Measurements from ENCODE around the gene ATOX1.
"Not testable (repeated sequence)": the region's sequence is repeated elsewhere in the genome, so short reads cannot be mapped to it uniquely, and the experiment has no call there.

Gene ATOX1, protein sequence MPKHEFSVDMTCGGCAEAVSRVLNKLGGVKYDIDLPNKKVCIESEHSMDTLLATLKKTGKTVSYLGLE

DNA sequence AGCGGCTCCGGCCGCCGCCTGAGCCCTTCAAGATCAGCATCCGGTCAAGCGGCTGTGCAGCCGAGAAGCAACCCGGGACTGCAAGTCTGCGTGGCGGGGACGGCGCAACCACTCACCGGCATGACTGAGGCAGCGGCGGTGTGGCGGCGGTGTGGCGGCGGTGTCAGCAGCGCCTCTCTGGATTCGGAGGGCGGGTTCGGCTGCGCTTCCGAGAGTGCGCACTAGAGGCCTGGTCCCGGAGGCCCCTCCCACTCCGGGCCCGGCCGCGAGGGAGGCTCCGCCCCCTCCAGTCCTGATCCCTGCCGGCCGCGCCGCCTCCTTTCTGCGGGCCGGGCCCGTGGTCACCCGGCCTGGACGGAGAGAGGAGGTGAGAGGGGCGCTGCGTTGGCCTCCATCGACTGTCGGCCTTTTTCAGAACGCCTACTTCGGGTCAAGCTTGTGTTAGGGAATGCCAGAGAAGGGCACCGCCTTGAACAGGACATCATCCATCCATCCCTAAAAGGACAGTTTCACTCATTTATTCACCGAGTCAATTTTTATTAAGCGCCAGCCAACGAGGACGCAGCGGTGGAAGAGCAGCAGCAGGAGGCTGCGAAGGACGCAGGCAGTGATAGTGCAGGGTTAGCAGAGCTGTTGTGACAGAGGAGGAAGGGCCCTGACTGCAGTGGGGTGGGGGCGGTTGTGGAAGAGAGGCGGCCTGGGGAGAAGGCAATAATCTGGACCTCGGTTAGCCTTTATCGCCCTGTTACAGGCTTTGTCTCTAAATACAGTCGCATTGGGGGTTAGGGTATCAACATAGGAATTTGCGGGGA, at the start of gene ATOX1:
ATOX1 (minus strand) TSS at position 202 of the 812 bp plus-strand sequence; CDS start at position 122, 80 bp downstream.
- FAIRE-seq (no peak), DNase-seq (ENCODE audit: low spot score) (peak; percentile 69)

DNA sequence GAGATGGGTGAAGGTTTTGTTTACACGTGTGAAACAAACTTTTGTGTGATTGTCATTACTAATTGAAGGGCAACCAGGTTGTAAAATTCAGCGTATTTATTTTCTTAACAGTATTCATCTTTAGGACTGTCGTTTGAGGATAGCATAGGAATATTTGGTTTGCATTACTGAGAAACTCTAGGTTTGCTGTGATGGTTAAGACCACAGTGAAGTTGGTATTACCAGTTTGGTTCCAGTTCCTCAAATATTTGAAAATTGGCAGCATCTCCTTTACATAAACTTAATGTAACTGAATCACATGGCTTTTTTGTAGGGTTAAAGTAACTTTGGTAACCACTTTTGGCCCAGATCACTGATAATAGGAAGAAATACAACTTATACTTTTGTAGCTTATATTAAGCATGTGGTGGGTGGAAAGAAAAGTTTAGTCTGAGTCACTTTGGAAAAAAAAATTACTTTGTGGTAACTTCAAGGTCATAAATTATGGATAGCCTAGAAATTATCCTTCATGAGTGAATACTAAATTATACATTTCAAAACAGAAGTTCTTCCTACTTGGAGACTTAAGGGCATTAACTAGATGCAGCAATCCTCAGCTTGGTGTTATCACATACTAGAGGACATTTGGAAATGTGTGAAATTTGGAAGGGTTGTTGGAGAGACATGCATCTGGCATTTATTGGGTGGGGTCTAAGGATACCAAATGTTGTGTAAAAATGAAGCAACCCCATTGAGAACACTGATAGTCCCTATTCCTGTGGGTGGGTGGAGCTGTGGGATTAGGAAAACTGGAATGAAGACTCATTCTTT, 47.2 kb upstream of the ATOX1 start:
- no peak for DNase-seq (ENCODE audit: low spot score)
- no peak for FAIRE-seq

DNA sequence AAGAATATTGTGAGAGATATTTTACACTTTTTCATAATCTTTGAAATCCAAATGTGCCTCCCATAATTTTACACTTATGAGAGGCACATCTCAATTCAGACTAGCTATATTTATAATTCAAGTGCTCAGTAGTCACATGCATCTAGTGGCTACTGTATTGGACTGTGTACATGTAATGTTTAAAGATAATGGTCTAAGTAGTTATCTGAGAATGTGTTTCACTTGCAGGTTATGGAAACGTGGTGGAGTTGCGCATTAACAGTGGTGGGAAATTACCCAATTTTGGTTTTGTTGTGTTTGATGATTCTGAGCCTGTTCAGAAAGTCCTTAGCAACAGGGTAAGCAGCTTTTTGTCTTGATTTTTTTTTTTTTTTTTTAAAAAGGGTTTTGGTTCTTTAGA, 42.1 kb upstream of the ATOX1 start:
- FAIRE-seq: no peak

DNA sequence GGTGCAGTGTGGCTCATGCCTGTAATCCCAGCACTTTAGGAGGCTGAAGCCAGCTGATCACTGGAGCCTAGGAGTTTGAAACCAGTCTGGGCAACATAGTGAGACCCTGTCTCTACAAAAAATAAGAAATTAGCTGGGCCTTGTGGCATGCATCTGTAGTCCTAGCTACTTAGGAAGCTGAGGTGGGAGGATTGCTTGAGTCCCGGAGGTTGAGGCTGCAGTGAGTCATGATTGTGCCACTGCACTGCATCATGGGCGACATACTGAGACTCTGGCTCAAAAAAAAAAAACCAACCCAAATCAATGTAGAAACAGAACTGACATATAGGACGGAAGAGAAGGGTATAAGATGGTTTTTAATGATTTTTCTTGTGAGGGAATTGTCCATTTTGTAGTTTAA, 41.0 kb upstream of the ATOX1 start:
- DNase-seq (ENCODE audit: low spot score) (peak; percentile 19), FAIRE-seq (peak; percentile 40)

More for the DNA sequence above, 42.1 kb upstream of the ATOX1 start:
- DNase-seq (ENCODE audit: low spot score): no peak

DNA sequence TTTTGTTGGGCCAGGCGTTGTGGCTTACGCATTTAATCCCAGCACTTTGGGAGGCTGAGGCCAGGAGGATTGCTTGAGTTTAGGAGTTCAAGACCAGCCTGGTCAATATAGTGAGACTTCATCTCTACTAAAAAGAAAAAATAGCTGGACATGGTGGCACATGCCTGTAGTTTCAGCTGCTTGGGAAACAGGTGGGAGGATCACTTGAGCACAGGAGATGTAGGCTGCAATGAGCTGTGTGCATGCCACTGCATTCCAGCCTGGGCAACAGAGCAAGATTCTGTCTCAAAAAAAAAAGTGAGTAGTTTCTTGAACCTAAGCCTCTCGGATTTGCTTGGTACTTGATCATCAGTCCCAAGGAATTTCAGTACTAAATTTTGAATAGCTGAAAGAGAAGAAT, 40.2 kb upstream of the ATOX1 start:
- DNase-seq (ENCODE audit: low spot score): no peak
- no peak for FAIRE-seq

DNA sequence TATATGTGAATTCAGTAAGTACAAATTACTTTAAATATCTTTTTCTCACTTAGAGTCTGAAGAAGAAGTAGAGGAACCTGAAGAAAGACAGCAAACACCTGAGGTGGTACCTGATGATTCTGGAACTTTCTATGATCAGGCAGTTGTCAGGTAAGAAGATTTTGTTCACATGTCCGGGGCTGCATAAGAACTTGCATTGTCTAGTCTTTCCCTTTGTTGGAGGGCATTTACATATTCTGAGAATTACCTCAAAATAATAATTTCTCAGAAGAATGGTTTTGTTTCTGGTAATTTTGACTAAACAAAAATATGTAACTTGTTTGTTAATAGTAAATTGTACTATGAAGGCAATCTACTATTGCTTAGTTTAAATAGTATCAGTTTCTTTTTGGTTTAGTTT, 37.0 kb upstream of the ATOX1 start:
- FAIRE-seq (no peak), DNase-seq (ENCODE audit: low spot score) (no peak)

DNA sequence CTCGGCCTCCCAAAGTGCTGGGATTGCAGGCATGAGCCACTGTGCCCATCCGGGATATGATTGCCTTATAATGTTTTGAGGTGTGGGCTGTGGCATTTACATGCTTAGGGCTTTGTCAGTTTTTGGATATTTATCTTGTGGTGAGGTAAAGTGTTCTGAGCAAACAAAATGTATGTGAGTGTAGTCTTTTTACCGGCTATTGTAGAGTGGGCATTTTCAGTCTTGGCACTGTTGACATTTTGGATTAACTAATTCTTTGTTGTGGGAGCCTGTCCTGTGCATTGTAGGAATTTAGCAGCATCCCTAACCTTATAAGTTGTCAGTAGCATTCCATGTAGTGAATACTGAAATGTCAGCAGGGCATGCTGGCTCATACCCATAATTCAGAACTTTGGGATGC, 34.9 kb upstream of the ATOX1 start:
- no peak for FAIRE-seq

DNA sequence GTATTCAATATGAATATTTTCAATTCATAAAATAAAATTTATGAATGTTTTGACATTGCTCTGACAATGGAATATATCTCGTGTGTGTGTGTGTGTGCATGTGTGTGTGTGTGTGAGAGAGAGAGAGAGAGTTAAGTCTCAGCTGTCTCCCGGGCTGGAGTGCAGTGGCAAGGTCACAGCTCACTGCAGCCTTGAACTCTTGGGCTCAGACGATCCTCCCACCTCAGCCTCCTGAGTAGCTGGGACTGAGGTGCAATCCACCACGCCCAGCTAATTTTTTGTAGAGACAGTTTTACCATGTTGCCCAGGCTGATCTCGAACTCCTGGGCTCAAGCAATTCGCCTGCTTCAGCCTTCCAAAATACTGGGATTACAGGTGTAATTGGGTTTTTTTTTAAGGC, 29.4 kb upstream of the ATOX1 start:
- DNase-seq (ENCODE audit: low spot score): no peak
- FAIRE-seq: no peak

More for the DNA sequence above, 34.9 kb upstream of the ATOX1 start:
- no peak for DNase-seq (ENCODE audit: low spot score)

DNA sequence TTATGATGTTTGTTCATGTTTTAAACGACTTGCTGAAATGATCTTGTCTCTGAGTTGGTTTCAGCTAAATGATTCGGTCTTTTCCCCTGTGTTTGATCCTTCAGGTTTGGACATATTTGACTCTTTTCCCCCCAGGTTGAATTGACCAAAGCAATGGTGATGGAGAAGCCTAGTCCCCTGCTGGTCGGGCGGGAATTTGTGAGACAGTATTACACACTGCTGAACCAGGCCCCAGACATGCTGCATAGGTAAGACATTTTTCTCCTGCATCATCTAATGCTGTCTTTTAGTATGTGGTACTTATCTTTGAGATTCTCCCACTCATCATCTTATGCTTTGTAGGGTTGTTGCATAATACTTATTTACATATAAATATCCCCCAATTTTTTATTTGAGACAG, 28.0 kb upstream of the ATOX1 start:
- DNase-seq (ENCODE audit: low spot score) (no peak), FAIRE-seq (no peak)

DNA sequence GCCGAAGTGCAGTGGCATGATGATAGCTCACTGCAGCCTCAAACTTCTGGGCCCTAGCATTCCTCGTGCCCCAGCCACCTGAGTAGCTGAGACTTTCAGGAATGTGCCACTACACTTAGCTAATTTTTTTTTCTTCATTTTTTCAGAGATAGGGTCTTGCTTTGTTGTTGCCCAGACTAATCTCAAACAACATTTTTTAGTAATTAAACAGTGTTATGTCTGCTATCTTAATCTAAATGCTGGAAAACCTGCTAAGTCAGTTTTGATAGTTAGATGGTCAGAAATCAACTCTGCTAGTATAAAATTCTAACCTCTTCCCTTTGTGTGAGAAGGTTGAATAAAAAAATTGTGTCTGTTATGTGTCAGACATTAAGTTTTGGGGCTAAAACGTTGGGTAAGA, 25.7 kb upstream of the ATOX1 start:
- FAIRE-seq (no peak), DNase-seq (ENCODE audit: low spot score) (no peak)

DNA sequence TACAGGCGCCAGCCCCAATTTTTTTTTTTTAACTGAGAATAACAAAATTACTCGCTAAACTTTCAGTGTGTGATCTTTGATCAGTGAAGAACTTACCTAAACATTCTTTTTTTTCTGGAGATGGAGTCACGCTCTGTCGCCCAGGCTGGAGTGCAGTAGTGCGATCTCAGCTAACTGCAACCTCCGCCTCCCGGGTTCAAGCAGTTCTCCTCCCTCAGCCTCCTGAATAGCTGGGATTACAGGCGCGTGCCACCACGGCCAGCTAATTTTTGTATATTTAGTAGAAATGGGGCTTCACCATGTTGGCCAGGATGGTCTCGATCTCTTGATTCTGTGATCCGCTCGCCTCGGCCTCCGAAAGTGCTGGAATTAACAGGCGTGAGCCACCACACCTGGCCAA, 25.2 kb upstream of the ATOX1 start:
- FAIRE-seq; DNase-seq (ENCODE audit: low spot score): not testable (repeated sequence)

DNA sequence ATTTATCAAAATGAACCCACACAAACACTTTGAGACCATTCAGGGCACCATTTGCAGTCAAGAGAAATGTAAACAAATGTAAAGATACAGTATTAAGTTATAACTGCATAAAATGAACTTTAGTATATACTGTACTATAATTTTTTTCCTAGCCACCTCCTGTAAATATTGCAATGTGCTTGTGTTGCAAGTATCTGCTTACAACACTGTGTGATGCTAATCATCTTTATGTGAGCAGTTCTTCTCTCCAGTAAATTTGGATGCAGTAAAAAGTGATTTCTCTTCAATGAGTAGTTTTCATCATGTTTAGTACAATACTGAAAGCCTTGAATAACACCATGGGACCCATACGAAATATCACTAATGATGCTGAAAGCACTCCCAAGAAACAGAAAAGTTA, 22.8 kb upstream of the ATOX1 start:
- DNase-seq (ENCODE audit: low spot score) (no peak), FAIRE-seq (no peak)

DNA sequence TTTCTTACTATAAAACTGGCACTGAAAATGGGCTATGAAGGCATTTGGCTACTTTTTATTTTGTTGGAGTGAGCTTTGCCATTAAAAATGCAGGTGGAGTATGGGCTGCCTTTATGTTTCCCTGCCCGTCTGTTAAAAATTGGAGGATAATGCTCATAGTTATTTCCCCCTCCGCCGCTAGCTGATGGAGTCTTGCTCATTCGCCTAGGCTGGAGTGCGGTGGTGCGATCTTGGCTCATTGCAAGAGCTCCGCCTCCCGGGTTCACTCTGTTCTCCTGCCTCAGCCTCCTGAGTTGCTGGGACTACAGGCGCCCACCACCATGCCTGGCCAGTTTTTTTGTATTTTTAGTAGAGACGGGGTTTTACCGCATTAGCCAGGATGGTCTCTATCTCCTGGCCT, 21.9 kb upstream of the ATOX1 start:
- FAIRE-seq: no peak

DNA sequence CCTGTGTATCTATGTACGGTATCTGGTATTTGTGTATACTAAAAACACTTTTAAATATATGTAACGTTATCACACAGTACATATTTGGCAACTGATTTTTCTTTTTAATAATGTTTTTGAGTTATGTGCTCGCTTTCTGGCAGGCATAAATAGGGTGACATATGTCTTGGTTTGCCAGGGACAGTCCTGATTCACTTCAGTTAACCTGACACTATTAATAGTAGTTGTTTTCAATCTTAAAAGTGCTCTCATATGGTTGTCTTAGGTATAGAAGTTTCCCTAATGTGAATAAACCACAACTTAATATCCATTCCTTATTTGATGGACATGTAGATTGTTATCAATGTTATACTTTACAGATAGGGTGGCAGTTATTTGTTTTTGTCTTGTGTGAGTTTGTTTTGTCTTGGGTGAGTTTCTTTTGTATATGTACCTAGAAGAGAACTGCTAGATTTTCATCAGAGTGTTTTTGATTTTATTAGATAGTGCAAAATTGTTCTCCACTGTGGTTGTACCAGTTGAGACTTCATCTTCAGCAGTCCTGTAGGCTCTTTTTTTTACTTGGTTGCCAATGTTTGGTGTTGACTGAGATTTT, 21.2 kb upstream of the ATOX1 start:
- DNase-seq (ENCODE audit: low spot score): no peak
- FAIRE-seq: no peak

More for the DNA sequence above, 21.9 kb upstream of the ATOX1 start:
- no peak for DNase-seq (ENCODE audit: low spot score)

DNA sequence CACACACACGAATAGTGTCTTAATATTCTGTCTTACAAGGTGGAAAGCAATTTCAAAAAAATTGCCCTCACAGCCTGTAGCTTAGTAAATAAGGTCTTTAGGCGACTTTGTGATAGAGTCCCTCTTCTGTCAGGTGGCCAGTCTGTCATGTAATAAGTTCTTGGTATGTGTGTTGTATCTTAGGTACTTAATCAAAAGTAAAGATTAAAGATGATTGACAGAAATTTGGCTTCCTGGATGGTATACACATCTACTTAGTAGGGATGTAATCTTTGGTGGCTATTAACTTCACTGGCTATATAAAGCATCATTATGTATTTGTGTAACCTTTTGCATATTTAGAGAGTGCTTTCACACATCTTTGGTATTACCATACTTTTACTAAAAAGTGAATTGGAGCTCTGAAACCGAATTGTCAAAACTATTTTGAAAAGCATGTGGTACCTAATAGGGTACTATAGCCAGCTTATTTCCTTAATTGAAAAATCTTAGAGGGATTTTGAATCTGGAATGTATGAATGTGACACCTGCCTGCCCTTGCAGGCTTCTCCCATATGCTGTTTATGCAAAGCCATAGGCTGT, 16.7 kb upstream of the ATOX1 start:
- DNase-seq (ENCODE audit: low spot score) (no peak), FAIRE-seq (no peak)

DNA sequence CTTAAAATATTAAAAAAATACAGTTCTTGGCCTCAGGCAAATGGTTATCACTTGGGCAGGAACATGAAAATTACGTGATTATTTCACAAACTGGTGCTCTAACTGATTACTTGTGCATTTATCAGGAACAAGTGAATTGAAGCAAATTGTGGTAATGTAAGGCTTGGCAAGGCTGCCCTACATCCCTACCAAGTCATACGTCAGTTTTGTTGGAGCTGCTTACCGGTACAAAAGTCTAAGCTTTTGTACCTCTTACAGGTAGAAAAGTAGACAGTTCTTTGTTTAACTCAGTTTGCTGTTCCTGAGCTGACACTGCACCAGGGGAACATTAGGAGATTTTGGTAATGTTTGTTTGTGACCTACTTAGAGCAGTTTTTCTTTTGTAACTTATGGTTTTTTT, 15.5 kb upstream of the ATOX1 start:
- FAIRE-seq: no peak
- no peak for DNase-seq (ENCODE audit: low spot score)

DNA sequence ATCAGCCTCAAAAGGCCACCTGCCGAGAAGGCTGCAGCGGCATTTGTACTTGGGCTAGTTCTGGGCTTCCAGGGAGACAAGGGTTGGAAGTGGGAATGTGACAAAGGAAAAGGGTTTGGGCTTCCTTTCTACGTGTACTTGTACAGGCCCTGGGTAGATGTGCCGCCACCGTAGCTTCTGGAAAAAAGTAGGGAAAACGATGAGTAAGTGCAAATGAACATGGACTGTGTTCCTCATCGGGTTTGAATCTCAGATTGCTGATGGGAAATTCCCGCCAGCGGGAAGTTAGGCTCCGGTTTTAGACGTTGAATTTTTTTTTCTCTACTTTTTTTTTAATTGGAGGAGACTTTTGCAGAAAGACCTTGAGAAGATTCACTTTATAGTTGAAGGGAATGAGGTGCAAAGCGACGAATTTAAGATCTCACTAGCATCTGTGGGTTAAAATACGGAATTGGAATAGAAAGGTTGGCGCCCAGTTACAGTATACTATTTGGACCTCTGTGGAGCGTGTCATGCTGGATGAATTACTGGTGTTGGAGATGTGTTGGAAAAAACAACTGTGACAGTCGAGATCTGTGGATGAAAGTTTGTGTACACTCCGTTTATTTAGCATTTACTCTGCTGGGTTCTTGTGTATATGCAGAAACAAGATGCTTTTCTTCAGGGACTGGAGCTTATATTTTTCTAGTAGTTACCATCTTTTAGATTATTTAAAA, 14.6 kb upstream of the ATOX1 start:
- FAIRE-seq (no peak), DNase-seq (ENCODE audit: low spot score) (peak; percentile 21)

DNA sequence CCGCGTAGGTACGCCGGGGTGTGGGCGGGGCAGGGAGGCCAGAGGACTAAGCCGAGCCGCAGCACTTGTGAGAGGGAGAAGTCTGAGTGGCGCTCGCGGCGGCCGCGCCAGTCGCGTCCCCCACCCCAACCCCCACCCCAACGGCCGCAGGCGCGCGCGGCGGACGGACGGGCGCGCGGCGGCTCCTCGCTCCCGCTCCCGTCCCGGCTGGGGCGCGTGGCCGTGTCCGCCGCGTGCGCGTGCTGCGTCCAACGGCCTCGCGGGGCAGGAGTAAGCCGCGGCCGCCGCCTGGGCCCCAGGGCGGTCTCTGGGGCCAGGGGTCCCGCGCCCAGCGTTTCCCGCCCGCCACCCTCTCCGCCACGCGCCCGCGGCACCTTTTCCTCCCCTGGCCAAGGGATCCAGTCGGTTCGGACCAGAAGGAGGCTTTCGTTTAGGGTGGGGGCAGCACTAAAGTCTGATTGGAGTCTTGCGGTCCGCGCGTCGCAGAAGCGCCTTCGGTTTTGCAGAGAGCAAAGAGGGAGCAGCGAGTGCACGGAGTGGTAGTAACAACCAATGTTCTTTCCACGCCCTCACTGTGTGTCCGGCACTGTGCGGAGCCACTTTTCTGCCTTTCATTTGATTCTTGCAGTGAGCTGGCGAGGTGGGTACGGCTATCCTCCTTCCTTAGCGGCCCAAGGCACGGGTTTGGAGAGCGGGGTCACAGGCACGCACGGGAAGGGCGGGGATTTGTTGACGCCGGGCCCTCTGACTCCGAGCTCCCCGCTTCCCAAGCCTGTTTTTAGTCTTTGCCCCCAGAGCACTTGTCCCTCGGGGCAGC, 13.8 kb upstream of the ATOX1 start:
- FAIRE-seq: no peak

DNA sequence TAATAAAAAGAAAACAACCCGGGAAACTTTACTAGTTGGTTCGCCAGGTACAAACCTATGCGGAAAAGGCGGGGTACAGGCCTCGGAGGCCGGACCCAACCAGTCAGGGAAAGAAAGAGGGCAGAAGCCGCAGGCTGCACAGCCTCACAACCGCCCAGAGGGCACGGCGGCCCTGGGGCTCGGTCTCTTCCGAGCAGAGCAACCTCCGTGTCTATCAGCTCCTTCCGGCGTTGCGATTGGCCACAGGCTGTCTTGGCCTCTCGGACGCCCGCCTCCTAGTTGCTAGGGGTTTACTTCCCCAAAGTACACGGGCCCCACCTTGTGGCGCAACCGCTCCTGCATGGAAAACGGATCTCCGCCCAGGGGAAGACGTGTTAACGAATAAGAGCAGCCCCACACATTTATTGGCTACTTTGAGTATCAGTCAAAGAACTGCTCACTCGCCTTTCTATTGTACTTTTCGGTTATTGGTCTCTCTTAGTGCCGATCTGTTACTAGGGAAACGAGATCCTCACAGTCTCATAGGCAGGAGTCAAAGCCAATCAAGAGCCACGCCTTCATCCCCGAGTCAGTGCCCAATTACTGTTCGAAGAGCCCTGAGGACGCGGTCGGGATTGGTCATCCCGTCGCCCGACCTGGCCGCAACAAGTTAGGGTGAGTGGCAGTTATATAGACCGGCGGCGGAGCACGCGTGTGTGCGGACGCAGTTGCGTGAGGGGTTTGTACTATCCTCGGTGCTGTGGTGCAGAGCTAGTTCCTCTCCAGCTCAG, 13.0 kb upstream of the ATOX1 start, which contains the start of gene G3BP1:
G3BP1 (plus strand) TSS at position 696 of the 770 bp plus-strand sequence. CDS start 14,667 bp downstream, outside the sequence.
- peak; percentile 96 for FAIRE-seq
- DNase-seq (ENCODE audit: low spot score): peak; percentile 100

More for the DNA sequence above, 13.8 kb upstream of the ATOX1 start:
- DNase-seq (ENCODE audit: low spot score): no peak
